GM06990 (cell line): ENCODE measurements around the gene CUEDC1.

Source experiments
- DNase-seq: peaks from one replicate; pipeline ENCODE4 v3.0.0-alpha.2; 2011; ENCODE audit not compliant: insufficient read length; ENCODE audit errors: extremely low read depth
- H3K27me3 ChIP-seq: replicated peaks from 2 replicates; pipeline ENCODE4 v1.6.0; 2011; ENCODE audit warnings: low read length; ENCODE audit not compliant: control insufficient read depth, insufficient read depth
- H3K36me3 ChIP-seq: 2 replicates; pipeline ENCODE4 v1.5.1; 2011; ENCODE audit warnings: low read length; ENCODE audit not compliant: control insufficient read depth, insufficient read depth
- H3K4me3 ChIP-seq: replicated peaks from 2 replicates; pipeline ENCODE4 v1.5.1; 2011; ENCODE audit warnings: low read depth, mild to moderate bottlenecking, control low read depth, low read length
- CTCF ChIP-seq: IDR thresholded peaks from 2 replicates; pipeline ENCODE4 v1.5.1; 2011; ENCODE audit warnings: low read length, control low read depth, mild to moderate bottlenecking, inconsistent platforms; ENCODE audit not compliant: insufficient read depth, poor library complexity, severe bottlenecking

The CUEDC1 gene

GRCh38 chr17:57993471-57994365 lies 38.5 kb upstream of the CUEDC1 start:
- Histone ChIP-seq H3K27me3 (no peaks in the 10 kb centered on the region), H3K4me3 (no peak overlapping the region), H3K36me3 (peaks cover 3% of the 10 kb centered on the region)
- no peak for TF ChIP-seq CTCF
- DNase-seq: no peak

- TF ChIP-seq CTCF: no peak
- Histone ChIP-seq H3K27me3 (no peaks in the 10 kb centered on the region), H3K4me3 (no peak overlapping the region), H3K36me3 (no peaks in the 10 kb centered on the region; the same call in 1 of the 2 replicates)
- no peak for DNase-seq
Measured at GRCh38 chr17:57991537-57991936, 36.3 kb upstream of the CUEDC1 start.

GRCh38 chr17:57990037-57990436 lies 34.8 kb upstream of the CUEDC1 start:
- Histone ChIP-seq H3K36me3 (no peaks in the 10 kb centered on the region; the same call in 1 of the 2 replicates), H3K27me3 (no peaks in the 10 kb centered on the region), H3K4me3 (no peak overlapping the region)
- DNase-seq: no peak
- TF ChIP-seq CTCF: no peak

GRCh38 chr17:57988301-57989250 lies 33.4 kb upstream of the CUEDC1 start:
- Histone ChIP-seq H3K36me3 (no peaks in the 10 kb centered on the region; the same call in 1 of the 2 replicates), H3K27me3 (no peaks in the 10 kb centered on the region), H3K4me3 (peak overlapping the region; percentile 92)
- no peak for TF ChIP-seq CTCF
- peak; percentile 84 for DNase-seq

GRCh38 chr17:57987581-57988300 lies 32.5 kb upstream of the CUEDC1 start, which contains the start of gene VEZF1:
Gene VEZF1, minus strand, starts transcription at chr17:57988254. Its CDS starts 143 bp downstream, at chr17:57988111.
- Histone ChIP-seq H3K4me3 (peak within 1 kb of the TSS; percentile 92), H3K27me3 (no peaks in the 10 kb centered on the region), H3K36me3 (peaks cover 2% of the 10 kb centered on the region)
- TF ChIP-seq CTCF: no peak
- peak; percentile 82 for DNase-seq
